NCI-H345 treated with DMSO at 0.1 percent for 48 hours (cell line): ENCODE data around the gene SORBS1.

Experiments
- DNase-seq: peaks from one replicate; lab custom pipeline; 2025; ENCODE audit not compliant: unreplicated experiment; lab: John Stamatoyannopoulos, UW

Gene SORBS1

DNA sequence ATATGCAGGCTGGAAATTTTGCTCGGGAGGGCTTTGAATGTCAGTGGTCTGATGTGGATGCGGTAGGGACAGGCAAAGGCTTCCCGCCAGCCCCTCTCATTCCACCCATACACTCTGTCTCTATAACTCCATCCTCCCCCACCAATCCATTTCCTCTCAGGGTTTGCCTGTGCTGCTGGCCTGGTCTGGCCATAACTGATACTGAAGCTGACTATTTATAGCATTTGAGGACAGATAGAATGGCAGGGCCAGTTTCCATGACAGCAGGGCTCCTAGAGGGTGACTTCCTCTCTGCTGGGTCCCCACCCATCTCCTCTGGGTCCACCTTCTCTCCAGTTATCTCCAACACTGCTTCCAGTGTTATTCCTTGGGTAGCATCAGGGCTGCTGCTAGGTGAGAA is 263.8 kb downstream of the SORBS1 start:
- no peak for DNase-seq

DNA sequence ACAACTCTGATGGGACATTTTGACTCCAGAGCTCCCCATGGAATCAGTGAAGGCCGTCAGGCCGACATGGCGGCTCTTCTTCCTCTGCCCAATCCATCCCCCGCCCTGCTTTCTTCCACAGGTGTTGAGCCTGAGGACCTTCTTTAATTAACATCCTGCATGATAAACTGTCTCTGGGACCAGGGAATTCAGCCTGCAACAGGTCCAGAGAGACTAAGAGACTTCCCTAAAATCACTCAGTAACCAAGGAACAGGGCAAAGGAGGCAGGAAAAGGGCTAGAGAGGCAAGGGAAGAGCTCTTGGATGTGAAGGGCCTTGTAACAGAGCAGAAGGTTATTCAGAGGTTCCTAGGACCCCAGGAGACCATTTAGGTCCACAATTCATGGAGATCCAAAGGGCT is 264.4 kb downstream of the SORBS1 start:
- no peak for DNase-seq

DNA sequence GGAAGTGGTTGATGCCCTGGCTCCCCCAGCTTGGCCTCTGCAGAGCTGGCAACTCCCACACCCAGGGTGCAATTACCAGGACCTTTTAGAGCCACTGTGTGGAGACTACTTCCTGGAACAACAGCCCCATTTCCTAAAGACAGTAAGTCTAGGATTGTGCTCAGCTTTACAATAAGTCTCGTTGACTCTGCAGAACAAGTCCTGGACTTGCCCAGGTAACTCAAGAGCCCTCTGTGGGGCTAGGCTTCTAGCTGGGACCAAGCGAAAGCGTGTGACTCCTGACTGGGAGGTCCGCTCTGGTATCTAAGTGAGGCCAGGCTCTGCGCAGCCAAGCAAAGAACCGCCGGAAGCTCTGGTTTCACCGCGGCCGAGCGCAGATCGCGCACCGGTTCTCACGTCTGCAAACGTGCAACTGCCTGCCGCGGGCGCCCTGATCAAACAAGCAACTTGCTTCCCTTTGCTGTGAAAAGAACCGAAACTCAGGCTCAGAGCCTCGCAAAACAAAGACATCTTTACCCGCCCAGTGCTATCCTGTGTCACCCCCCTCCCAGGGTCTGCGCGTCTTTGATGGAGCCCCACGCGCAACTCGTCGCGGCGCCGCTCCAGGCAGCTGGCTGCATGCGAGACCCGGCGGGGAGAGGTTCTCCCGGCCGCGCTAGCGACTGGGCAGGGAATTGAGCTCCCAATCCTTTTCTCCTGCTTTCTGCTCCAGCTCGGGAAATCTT is 266.0 kb downstream of the SORBS1 start:
- DNase-seq = peak; percentile 69

DNA sequence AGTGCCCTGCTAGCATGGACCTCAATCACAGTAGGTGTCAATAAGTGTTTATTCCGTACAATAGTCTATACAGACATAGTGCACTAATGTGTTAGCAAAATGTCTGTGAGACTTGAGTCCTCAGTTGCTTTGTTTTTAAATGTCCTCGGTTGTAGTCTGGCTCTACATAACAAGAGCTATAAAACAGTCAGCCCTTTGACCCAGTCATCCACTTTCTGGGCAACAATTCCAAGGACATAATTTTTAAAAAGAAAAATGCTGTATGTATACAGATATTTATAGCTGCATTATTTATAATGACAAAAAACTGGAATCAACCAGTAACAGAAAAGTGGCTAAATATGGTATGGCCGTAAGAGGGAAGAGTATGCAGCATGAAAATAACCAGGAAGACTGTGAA is 267.5 kb downstream of the SORBS1 start:
- no peak for DNase-seq

DNA sequence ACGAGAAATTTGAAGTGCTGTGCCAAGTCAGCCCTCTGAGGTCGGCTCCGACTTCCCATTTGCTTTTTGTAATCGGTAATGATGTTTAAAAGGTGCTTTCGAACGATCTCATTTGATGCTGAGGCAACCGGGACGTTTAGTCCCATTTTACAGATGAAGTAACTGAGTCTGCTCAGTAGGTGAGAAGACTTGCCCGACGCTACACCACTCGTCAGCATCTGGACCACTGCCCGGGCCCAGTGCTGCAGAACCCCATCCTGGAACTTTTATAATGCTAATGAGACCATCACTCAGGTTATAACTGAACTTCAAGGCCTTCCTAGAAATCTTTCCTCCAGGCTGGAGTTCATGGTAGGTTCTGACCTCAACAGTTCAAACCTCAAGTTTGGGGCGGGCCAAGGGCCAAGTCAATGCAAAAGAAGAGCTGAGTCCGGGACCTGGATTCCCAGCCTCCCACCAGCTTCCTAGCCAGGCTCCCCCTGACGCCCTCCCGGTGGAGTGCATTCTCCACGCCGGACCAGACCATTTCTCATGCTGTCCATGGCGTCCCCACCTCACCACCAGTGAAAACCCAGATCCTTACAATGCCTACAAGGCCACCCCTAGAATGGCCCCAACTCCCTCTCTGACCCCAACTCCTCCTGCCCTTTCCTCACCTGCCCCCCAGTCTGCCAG is 269.7 kb downstream of the SORBS1 start:
- no peak for DNase-seq

DNA sequence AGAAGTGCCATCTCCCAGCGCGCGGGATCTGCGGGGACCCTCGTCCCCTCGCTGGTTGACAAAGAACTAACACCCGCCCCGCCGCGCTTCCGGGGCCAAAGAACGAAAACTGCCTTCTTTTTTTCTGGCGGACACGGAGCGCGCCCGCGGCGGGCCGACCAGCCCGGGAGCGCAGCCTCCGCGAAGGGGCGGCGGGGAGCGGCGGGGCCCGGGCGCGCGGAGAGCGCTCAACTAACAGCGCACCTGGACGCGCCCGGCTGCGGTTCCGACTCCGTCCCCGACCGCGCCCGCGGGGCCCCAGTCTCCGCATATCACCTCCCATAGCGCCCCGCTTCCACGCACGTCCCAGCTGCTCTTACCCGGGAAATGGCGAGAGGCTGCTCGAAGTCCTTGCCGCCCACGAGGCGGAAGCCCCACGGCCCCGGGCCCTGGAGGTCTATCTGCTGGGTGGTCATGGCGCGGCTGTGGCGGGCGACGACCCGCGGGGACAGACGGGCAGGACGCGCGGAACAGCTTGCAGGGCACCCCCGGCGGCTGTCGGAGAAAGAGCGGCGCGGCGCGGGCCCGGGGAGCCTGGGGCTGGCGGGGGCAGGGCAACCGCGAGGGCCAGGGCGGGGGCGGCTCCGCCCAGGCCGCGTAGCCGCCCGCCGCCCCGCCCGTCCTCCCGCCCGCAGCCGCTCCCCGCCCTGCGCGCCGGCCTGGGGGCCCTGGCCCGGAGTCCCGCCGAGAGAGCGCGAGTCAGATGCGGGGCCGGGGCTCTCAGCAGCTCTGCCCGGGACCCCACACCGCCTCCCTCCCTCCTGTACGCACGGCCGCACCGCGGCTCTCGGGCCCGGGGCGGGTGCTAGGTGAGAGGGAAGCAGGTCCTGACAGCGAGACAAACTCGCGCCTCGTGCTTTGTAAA is 270.5 kb downstream of the SORBS1 start, which contains the start of gene PDLIM1:
TSS of gene PDLIM1 (minus strand) at position 543 of the 904 bp plus-strand sequence. CDS start at position 455, 88 bp downstream.
- no peak for DNase-seq

DNA sequence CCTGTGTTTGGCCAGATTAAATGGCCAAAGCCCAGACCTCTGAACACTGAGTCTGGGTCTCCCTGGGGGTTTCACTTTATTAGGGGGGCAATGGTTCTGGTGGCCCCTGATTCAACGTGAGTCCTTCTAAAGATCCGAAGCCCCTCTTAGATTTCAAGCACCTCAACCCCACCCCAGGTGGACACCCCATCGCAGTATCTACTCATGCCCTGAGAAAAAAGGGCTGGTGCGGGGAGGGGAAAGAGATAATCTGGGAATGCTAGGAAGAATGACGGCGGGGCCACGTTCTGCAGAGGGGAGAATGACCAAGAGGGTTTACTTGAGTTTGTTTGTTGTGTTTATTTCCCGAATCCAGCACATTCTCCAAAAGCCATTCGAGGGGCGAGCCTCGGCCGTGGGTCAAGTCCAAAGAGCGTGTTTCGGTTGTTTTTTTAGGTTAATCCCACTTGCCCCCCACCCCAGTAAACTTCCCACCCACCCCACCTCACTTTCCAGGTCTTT is 271.2 kb downstream of the SORBS1 start:
- no peak for DNase-seq

DNA sequence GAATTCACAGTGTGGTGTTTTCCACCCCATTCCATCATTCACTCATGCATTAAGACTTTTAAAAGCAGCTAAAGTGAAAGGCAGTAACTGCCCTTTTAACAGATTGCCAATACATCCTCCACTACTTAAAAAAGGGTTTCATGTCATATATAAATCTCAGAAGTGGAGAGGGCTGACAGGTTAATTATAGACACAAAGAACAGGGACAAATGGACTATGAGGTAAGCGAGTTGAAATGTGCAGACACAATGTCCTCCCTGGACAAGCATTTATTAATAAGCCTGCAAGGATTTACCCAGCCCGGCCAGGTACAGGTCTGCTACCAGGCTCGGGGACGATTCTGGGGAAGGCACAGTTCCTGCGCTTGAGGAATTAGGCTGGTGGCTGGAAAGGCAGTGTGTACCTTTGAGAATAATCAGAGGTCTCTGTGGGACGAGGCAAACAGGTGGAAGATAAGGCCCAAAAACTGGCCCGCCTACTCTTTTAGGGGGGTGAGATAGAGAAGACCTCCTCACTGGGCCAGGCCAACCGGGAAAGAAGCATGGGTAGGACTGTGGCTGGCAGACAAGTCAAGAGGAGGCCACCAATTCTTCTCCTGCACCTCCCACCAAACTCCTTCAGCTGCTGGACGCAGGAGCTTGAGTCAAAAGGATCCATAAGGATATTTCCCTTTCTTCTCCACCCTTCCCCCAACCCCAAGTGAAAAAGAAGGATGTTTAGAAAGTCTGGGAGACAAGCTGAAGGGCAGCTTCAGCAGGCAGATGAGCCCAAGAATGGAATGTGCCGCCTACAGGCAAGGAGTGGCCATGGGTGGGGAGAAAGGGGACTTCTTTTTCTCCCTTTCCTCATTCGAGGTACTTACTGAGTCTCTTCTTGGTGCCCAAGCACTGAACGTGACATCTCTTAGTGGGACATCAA is 271.9 kb downstream of the SORBS1 start:
- DNase-seq = no peak

DNA sequence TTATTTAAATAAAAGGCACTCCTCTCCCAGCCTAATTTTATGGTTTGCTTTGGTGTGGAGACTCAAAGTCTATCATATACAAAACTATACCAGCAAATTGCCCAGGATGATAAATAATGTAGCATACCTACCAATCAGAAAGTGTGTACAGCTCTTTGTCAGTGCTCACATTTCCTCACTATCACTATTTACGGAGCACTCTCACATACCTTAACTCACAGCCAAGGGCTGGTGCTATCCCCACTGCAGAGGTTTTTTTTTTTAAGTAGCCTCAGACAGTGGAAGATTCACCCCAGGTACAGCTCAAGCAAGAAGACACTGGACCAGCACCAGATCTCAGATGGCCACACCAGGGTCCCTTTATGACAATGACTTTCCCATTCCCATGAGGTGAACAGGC is 272.9 kb downstream of the SORBS1 start:
- no peak for DNase-seq

DNA sequence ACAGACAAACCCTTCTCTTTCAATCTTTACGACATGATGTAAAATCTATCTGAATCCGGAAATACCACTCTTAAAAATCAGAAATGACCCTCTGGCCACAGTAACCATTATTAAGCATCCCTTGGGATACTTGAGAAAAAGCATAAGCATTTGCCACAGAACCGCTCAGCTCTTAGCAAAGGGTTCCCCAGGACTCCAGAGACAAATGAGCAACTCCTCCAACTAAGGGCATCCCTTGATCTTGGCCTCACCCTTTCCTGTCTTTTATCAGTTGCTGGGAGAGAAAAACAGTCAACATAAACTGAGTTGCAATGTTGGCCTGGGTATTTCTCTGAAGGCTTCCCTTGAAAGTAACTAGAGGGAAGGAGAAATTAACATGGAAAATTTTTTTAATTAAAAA is 273.9 kb downstream of the SORBS1 start:
- no peak for DNase-seq

DNA sequence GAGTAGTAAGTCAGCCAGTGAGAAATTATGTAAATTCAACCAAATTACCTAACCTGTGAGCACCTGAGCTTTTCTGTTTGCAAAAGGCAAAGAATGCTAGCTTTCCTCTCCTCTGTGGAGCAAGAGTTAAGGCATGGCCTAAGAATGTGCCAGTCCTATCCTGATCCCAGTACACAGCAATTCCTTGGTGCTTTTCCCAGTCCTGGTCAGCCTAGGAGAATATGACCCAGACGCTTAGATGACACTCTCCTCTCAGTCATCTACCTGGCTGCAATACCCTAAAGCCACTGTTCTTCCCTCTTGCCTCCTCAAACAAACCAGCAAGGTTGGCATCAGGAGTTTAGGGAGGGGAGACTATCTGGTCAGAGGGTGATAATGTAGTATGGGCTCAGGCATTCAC is 274.5 kb downstream of the SORBS1 start:
- DNase-seq = no peak

DNA sequence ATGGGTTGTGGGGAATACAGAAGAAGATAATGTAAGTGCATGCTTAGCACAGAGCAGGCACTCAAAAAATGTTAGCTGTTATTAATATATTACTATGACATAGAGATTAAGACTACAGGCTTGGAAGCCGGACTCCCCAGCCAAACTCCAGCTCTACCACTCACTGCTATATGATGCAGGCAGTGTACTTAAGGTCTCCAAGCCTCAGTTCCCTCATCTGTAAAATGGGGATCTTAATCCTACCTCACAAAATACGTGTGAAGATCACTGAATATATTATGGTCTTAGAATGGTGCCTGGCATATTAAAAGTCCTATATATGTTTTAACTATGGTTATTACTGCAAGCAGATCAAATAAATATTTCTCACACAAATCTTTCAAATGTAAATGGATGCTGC is 275.6 kb downstream of the SORBS1 start:
- no peak for DNase-seq

DNA sequence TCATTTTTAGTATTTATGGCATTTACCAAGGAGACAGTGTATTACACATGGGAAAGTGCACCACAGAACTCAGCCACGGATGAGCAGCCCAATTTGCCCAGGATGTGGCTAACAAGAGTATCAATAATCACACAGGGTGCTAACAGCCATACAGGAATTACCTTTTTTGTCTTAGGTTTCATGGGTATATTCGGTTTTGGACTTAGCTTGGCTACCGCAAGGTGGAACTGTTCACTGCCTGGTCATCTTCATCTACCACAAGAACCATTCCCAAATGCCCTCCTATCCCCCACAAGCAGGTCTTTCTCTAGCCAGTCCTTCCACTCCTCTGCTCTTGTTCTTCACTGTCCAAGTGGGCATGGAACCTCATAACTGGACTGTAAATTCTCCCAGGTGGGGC is 276.4 kb downstream of the SORBS1 start:
- no peak for DNase-seq

DNA sequence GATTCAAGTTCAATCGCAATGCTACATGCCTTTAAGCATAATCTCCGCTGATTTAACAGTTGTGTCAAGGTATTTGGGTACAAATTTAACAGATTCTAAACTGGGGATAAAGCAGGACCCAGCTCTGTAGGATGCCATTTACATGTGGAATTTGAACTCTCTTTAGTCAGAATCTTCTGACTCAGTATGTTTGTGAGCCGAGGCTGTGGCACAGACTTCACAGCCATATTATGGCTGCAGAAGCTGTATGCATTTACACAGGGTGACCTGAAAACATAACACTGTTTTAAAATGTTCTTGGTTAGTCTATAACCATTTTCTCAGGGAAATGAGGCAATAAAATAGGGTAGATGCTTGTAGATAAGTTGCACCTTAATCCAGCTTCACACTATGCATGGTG is 279.1 kb downstream of the SORBS1 start:
- DNase-seq = no peak

DNA sequence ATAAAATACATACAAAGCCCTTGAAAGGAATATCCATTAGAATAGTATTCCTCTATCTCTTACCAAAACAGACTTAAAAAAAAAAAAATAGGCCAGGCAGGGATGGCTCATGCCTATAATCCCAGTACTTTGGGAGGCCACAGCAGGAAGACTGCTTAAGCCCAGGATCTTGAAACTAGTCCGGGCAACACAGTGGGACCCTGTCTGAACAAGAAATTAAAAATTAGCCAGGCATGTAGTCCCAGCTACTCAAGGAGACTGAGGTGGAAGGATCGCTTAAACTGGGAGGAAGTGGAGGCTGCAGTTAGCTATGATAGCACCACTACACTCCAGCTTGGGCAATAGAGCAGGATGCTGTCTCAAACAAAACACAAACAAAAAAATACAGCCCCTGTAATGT is 280.0 kb downstream of the SORBS1 start:
- no peak for DNase-seq

DNA sequence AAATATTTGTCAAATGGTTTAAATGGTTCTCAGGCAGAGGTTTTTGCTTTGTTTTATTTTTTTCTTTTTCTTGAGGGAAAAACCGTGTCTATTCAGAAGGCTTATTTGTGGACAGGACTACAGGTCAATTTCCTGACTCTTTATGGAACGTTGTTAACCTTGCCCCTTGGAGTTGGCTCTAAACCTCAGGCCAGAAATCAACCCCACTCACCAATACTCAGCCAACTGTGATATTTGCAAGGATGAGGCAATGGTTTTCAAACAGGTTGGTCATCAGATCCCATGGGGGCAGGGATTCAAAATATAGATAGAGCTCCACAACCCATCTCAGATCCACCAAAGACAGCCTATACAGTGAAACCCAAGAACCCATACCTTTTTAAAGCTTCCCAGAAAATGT is 280.5 kb downstream of the SORBS1 start:
- no peak for DNase-seq

DNA sequence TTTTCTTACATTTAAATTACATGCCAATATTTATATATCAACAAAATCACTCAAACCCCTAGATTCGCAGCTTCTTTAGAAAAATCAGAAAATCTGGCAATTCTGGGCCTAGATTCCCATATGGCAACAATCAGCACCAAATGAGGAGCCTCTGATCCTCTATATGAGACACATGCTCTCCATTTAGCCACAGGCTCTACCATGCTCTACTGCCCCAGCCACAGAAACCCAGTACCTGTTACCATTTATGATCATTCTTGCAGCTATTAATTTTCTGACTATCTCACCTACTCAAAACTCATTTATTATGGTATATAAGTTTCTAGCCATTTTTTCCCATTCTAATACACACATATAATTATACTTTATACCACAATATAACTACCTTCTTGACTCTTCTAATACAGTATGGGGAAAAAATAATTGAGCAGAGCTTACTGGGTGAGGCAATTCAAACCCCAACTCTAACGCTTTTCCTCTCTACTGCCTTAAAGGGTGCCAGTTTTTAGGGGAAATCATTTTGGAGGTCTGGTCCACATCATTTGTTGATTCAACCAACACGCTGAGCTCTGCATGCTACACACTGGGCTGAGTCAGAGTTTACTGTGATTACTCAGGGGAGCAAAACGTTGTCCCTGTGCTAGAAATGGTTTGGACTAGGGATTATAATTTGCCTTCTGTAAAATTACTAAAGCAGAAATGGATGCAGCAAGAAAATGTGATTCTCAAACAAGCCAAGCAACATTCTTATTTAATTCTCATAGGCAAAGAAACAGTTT is 281.9 kb downstream of the SORBS1 start:
- no peak for DNase-seq

DNA sequence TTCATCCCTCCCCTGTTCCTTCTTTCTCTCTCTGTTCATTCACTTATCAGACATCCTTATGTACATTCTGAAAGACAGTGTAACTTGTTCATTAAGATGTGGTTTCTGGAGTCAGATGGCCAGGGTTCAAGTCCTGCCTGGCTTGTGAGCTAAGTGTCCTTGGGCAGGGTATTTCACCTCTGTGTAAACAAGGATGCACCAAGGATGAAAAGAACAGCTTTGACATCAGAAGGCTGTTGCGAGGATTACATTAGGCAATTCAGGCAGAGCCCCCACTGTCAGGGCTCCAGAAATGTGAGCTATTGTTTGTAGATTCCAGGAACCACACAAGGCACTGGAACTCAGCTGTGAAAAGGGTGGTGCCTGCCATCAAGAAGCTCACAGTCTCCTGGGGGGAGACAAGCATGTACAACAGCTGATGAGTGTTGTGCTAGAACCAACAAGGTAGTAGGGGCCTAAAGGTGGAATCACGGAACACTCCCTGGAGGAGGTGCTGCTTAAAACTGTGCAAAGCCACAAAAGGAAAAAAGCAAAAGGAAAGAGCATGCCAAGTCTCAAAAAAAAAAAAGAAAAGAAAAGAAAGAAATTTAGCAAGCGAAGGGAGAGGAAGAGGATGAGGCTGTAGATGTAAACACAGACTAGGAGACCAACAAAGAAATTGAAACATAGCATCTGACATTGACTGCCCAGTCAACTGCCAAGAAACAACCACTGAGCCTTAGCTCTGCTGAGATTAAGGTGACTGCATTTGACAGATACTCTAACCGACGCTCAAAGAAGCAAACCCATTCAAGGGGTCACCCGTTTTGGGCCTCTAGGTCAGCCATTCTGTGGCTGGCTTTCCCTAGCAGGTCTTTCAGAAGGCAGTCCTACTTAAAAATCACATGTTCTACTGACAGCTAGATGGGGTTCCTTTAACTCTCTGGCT is 282.8 kb downstream of the SORBS1 start:
- no peak for DNase-seq

DNA sequence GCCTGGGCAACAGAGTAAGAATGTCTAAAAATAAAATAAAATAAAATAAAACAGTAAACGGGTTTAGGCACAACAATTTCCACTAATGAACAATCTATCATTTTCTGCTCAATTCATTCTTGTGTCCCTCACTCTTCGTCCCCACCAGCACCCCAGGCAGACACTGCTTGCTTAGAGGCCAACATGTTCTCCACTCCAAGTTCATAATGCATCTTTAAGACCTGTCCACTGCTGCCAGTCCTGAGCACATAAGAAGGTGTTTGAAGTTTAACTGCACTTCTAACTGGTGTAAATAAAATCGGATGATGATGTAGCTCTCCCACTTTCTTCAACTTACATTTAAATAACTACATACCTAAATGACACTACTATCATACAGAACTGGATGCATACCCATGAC is 283.6 kb downstream of the SORBS1 start:
- DNase-seq = no peak
